ENCODE measurements around the gene SHISA4. TPM values are rescaled to one million over a fixed set of nuclear protein-coding genes. Genes with fewer than 3 reads are reported as not detected.

Gene SHISA4
- total RNA-seq, 2 experiments from 2014 or later = 0.14 to 0.26 TPM

DNA sequence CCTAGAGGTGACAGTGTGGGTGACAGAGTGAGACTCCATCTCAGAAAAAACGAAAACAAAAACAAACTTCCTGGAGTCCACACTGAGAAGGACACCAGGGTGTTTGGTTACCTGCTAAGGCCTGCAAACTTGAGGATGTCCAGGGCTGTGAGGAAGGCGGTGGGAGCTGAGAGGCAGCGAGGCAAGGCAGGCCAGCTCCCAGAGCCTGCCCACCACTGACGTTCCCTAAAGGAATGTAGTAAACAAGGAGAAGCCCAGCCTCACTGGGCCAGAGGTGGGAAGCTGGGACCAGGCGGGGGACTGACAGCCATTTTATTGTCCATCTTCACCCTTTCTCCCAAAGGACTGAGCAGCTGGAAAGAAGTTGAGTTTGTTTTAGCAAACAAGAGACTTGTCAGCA is 24.1 kb downstream of the SHISA4 start:
- CTCF ChIA-PET = interaction anchor here (0.6 to 1.5 kb wide), 4 partner anchors 12 to 99 kb away, joined by 3 to 6 read pairs (median 4); no protein-coding TSS in a partner anchor
- H3K27ac Mint-ChIP-seq = no peak overlapping the region
- no peak for ATAC-seq

DNA sequence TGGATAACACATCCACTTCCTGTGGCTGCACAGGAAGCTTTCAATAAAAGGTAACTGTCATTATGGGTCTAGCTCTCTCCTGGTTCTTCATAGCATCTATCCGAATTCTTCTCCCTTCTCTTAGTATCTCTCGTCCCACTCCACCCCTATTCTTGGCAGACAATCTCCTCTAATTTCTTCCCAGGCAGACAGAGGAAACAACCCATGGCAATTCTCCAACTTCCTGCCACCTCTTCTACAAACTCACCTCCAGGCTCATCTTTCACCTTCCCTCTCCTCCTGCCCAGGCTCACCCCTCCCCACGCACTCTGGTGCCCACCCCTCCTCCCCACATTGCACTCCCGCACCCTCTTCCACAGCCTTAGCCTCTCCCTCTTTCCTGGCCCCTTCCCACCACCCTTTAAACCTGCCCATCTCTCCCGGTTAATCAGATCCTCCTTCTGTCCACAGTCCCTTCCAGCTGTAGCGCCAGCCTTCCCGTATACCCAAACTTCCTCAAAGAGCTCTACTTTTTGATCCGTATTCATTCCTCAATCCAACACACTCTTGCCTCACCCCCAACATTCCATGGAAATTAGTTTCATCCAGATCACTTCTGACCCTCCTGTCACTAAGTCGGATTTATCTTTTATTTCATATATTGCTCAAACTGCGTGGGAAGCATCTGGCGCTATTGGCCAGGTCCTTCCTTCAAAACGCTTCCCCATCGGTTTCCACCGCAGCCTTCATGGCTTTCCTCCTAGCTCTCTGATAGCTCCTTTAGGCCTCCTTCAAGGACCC is 25.9 kb downstream of the SHISA4 start:
- ATAC-seq = no peak
- ChIA-PET CTCF (no interaction called here), POLR2A (no interaction called here)
- no peaks in the 10 kb centered on the region for H3K4me1 Mint-ChIP-seq
- no peaks in the 10 kb centered on the region for H3K36me3 Mint-ChIP-seq (ENCODE audit: low read depth)
- intact Hi-C loops (cut with DNase I, micrococcal nuclease) = no loop called here
- DNase-seq = no peak
- H3K9me3 Mint-ChIP-seq (ENCODE audit: low read depth) = no peaks in the 10 kb centered on the region
- H3K27ac Mint-ChIP-seq = no peak overlapping the region
- H3K4me3 Mint-ChIP-seq = no peak overlapping the region
- H3K27me3 Mint-ChIP-seq = peaks cover 9% of the 10 kb centered on the region

More for the DNA sequence above, 24.1 kb downstream of the SHISA4 start:
- no peak overlapping the region for H3K4me3 Mint-ChIP-seq
- H3K27me3 Mint-ChIP-seq = peaks cover 9% of the 10 kb centered on the region
- no peaks in the 10 kb centered on the region for H3K9me3 Mint-ChIP-seq (ENCODE audit: low read depth)
- no peak for DNase-seq
- intact Hi-C loops (cut with DNase I, micrococcal nuclease) = no loop called here
- POLR2A ChIA-PET = interaction anchor here (0.6 kb wide), 1 partner anchor 17 kb away, joined by 3 read pairs; no protein-coding TSS in a partner anchor
- H3K4me1 Mint-ChIP-seq = no peaks in the 10 kb centered on the region
- no peaks in the 10 kb centered on the region for H3K36me3 Mint-ChIP-seq (ENCODE audit: low read depth)

DNA sequence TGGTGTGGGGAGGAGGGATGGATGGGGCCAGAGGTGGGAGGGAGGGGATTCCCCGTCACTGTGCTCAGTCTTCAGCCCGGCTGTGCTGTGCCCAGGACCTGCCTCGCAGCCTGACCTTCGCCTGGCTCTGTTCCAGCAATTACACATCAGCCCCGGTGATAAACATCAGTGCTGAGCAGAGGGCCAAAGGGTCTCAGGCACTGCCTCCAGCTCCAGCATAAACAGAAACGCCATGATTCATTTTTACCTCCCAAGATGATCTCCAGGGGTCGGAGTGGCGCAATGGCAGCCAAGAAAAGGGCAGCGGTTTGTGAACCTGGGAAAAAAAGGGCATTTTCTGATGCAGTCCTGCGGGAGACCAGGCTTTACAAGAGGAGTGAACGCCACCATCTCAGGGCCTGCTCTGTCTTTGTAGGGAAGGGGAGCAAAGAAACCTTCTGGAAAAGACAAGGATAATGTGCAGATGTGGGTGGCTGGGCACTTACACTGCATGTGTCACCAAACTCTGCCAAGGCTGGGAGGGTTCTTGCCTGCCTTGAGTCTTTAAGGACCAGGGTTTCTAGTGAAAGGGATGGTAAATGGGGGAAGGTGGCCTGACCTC is 28.1 kb downstream of the SHISA4 start:
- no peak overlapping the region for H3K4me3 Mint-ChIP-seq
- H3K9me3 Mint-ChIP-seq (ENCODE audit: low read depth) = no peaks in the 10 kb centered on the region
- DNase-seq (peak; percentile 13), ATAC-seq (no peak)
- no peak overlapping the region for H3K27ac Mint-ChIP-seq
- no peaks in the 10 kb centered on the region for H3K4me1 Mint-ChIP-seq
- POLR2A ChIA-PET = no interaction called here
- intact Hi-C loops (cut with DNase I, micrococcal nuclease) = no loop called here
- H3K36me3 Mint-ChIP-seq (ENCODE audit: low read depth) = no peaks in the 10 kb centered on the region
- H3K27me3 Mint-ChIP-seq = peaks cover 11% of the 10 kb centered on the region
- CTCF ChIA-PET = interaction anchor here (0.6 to 1.0 kb wide), 2 partner anchors 21 to 49 kb away, joined by 3 to 4 read pairs; no protein-coding TSS in a partner anchor

DNA sequence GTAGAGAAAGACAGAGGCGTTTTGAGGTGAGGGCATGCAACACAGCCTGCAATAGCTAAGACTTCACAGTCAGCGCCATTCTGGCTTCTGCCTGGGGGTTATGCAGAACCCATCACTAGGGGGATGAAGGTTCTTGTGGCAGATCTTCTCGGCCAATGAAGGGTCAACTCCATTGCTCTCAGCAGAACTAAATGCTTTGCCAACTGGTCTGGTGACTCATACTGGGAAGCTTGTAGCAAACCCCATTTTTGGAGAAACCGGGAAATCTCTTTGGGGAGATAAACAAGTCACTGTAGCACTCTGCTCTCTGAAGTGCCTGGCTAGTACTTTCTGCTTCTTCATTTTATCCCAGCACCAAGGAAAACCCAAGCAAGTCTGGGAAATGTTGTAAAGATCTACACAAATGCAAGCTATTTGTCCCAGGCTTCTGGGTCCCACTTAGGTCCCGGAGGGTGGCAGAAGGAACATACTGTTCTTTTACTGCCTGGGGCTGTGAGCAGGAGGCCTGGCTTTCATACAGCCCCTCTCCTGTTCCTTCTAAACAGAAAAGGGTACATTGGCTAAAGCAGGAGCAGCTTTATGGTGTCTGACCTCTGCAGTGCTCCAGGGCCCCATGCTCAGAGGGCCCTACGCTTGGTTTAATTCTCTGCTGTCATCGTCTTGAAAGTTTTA is 28.8 kb downstream of the SHISA4 start:
- Mint-ChIP-seq H3K9me3 (ENCODE audit: low read depth) (no peaks in the 10 kb centered on the region), H3K36me3 (ENCODE audit: low read depth) (no peaks in the 10 kb centered on the region), H3K4me3 (no peak overlapping the region), H3K27me3 (peaks cover 17% of the 10 kb centered on the region), H3K27ac (no peak overlapping the region), H3K4me1 (no peaks in the 10 kb centered on the region)
- DNase-seq = no peak
- intact Hi-C loops (cut with DNase I, micrococcal nuclease) = no loop called here
- ATAC-seq = no peak
- CTCF ChIA-PET = interaction anchor here (0.8 kb wide), 1 partner anchor 357 kb away, joined by 3 read pairs; no protein-coding TSS in a partner anchor
- POLR2A ChIA-PET = no interaction called here

DNA sequence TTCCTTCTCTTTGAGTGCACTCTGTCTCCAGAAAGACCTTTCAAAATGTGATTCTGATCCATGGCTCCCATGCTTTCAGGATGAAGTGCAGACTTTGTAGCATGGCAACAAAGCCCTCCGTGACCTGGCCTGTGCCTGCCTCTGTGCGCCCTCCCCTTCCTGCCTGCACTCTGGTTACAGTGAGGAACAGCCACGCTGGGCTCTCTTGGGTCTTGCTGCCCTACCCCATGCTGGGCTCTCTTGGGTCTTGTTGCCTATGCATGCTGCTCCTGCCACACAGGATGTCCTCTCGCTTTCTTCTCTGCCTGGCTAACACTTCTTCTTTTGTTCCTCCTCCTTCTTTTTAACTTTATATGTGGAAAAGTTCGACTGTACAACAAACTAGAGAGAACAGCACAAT is 29.6 kb downstream of the SHISA4 start:
- ChIA-PET CTCF (interaction anchor here (1.2 kb wide), 1 partner anchor 22 kb away, joined by 7 read pairs; no protein-coding TSS in a partner anchor), POLR2A (no interaction called here)
- DNase-seq = no peak
- no peaks in the 10 kb centered on the region for H3K9me3 Mint-ChIP-seq (ENCODE audit: low read depth)
- intact Hi-C loops (cut with DNase I, micrococcal nuclease) = no loop called here
- no peak for ATAC-seq
- no peaks in the 10 kb centered on the region for H3K4me1 Mint-ChIP-seq
- H3K36me3 Mint-ChIP-seq (ENCODE audit: low read depth) = no peaks in the 10 kb centered on the region
- H3K27ac Mint-ChIP-seq = no peak overlapping the region
- H3K27me3 Mint-ChIP-seq = peaks cover 17% of the 10 kb centered on the region
- H3K4me3 Mint-ChIP-seq = no peak overlapping the region

DNA sequence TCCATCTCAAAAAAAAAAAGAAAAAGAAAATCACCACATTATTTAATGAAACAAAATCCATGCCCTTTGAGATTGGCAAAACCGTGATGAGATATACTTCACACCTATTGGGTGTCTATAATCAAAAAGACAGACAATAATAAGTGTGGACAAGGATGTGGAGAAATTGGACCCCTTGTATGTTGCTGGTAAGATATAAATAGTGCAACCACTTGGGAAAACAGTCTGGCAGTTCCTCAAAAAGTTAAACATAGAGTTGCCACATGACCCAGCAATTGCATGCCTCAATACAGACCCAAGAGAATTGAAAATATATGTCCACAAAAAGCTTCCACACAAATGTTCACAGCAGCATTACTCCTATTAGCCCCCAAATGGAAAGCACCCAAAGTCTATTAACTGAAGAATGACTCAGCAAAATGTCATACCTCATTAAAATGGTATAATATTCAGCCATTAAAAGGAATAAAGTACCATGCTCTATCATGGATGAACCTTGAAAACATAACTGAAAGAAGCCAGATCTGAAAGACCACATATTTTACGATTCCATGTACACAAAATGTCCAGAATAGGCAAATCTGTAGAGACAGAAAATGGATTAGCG is 33.4 kb downstream of the SHISA4 start:
- CTCF ChIA-PET = interaction anchor here (0.6 kb wide), 1 partner anchor 24 kb away, joined by 3 read pairs; no protein-coding TSS in a partner anchor

DNA sequence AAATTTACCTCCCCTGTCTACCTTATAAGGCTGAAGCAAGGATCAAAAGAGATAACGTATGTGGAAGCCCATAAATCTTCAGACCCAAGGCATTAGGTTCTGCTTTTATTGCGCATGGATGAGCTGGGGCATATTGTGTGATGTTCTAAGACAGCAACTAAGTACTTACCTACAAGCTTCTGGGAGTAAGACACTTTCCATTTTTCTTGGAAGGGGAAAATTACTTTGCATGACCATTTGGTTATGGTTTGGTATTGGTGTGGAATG is 36.5 kb downstream of the SHISA4 start:
- H3K27ac Mint-ChIP-seq = no peak overlapping the region
- no peak overlapping the region for H3K4me3 Mint-ChIP-seq
- no peak for DNase-seq
- POLR2A ChIA-PET = no interaction called here
- CTCF ChIA-PET = interaction anchor here (0.6 to 1.0 kb wide), 3 partner anchors 12 to 95 kb away, joined by 3 read pairs; no protein-coding TSS in a partner anchor
- H3K27me3 Mint-ChIP-seq = peaks cover 14% of the 10 kb centered on the region
- H3K36me3 Mint-ChIP-seq (ENCODE audit: low read depth) = no peaks in the 10 kb centered on the region
- intact Hi-C loops (cut with DNase I, micrococcal nuclease) = no loop called here
- H3K9me3 Mint-ChIP-seq (ENCODE audit: low read depth) = no peaks in the 10 kb centered on the region
- no peak for ATAC-seq
- no peaks in the 10 kb centered on the region for H3K4me1 Mint-ChIP-seq

More for the DNA sequence above, 33.4 kb downstream of the SHISA4 start:
- Mint-ChIP-seq H3K4me3 (no peak overlapping the region), H3K27me3 (peaks cover 12% of the 10 kb centered on the region), H3K4me1 (no peaks in the 10 kb centered on the region), H3K36me3 (ENCODE audit: low read depth) (no peaks in the 10 kb centered on the region), H3K9me3 (ENCODE audit: low read depth) (no peaks in the 10 kb centered on the region), H3K27ac (no peak overlapping the region)
- ATAC-seq (no peak), DNase-seq (no peak)
- POLR2A ChIA-PET = no interaction called here
- intact Hi-C loops (cut with DNase I, micrococcal nuclease) = no loop called here

DNA sequence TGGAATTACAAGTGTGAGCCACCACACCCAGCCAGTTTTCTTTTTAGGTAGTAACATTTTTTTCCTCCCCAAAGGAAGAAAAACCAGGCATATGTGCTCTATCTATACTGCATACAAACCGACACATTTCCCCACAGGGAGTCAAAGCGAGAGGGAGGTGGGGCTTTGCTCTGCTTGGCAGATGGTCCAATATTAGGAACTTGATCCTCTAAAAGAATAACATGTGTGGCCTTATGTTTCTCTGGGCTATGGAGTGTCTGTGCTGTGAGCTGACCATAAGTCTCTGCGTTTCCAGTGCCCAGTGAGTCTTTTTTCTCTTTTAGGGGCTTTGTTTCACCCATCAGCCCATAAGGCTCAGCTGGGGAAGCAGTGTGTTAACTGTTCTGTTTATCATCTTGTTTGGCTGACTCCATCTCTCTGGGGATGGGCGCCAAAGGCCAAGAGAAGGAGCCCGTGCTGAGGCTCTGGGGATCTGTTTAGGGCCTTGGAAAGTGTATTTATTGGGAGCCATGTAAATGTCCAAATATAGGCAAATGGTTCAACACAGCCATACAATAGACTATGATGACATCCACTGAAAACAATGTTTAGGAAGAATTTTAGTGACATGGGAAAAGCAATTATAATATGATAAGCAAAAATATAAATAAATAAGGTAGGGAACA is 37.4 kb downstream of the SHISA4 start:
- Mint-ChIP-seq H3K4me3 (no peak overlapping the region), H3K4me1 (no peaks in the 10 kb centered on the region), H3K9me3 (ENCODE audit: low read depth) (no peaks in the 10 kb centered on the region), H3K27ac (no peak overlapping the region), H3K36me3 (ENCODE audit: low read depth) (no peaks in the 10 kb centered on the region), H3K27me3 (peaks cover 11% of the 10 kb centered on the region)
- POLR2A ChIA-PET = no interaction called here
- intact Hi-C loops (cut with DNase I, micrococcal nuclease) = no loop called here
- CTCF ChIA-PET = interaction anchor here (0.6 to 1.3 kb wide), 2 partner anchors 74 to 774 kb away, joined by 3 read pairs; no protein-coding TSS in a partner anchor
- ATAC-seq = no peak
- DNase-seq = no peak

DNA sequence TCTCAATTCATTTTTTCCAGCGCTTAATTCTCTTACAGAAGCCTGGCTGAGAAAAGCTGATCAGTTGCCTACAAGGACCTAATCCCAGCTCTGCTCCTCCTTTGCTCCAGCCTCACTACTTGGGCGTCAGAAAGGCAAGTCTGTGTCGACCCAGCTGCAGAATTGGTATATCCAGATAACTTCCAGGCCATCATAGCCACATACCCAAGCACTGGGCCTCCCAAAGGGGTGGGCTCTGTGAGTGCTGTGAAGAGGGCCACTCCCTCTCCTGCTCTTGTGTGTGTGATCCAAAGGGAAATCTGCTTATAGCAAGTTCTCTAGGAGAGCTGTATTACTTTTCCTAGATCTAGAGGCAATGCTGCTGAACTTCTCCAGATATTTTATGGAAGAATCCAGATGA is 39.6 kb downstream of the SHISA4 start:
- no peaks in the 10 kb centered on the region for H3K36me3 Mint-ChIP-seq (ENCODE audit: low read depth)
- no peak overlapping the region for H3K4me3 Mint-ChIP-seq
- H3K27me3 Mint-ChIP-seq = peaks cover 4% of the 10 kb centered on the region
- intact Hi-C loops (cut with DNase I, micrococcal nuclease) = no loop called here
- H3K27ac Mint-ChIP-seq = no peak overlapping the region
- H3K9me3 Mint-ChIP-seq (ENCODE audit: low read depth) = no peaks in the 10 kb centered on the region
- no peaks in the 10 kb centered on the region for H3K4me1 Mint-ChIP-seq
- ChIA-PET POLR2A (no interaction called here), CTCF (interaction anchor here (0.6 to 1.6 kb wide), 3 partner anchors 71 to 359 kb away, joined by 3 to 6 read pairs (median 4); no protein-coding TSS in a partner anchor)
- ATAC-seq = no peak
- DNase-seq = no peak

DNA sequence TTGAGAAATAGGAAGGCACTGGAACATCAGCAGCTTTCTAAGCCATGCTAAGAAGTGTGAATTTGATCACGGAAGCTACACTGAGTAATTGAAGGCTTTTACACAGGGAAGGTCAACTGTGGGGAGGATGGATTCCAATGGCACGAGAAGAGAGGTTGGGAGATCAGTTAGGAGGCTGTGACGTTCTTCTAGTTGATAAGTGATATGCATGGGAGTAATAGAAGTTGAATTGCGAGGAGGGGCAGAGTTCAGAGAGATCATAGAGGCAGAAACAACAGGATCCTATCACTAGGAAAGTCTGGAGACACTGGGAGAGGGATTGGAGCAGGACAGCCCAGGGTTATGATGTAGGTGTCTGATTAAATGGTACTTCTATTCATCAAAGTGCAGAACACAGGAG is 41.4 kb downstream of the SHISA4 start:
- no peaks in the 10 kb centered on the region for H3K9me3 Mint-ChIP-seq (ENCODE audit: low read depth)
- no peaks in the 10 kb centered on the region for H3K36me3 Mint-ChIP-seq (ENCODE audit: low read depth)
- ChIA-PET POLR2A (no interaction called here), CTCF (no interaction called here)
- H3K4me1 Mint-ChIP-seq = no peaks in the 10 kb centered on the region
- H3K27ac Mint-ChIP-seq = no peak overlapping the region
- intact Hi-C loops (cut with DNase I, micrococcal nuclease) = no loop called here
- H3K27me3 Mint-ChIP-seq = peaks cover 6% of the 10 kb centered on the region
- DNase-seq (no peak), ATAC-seq (no peak)
- H3K4me3 Mint-ChIP-seq = no peak overlapping the region

DNA sequence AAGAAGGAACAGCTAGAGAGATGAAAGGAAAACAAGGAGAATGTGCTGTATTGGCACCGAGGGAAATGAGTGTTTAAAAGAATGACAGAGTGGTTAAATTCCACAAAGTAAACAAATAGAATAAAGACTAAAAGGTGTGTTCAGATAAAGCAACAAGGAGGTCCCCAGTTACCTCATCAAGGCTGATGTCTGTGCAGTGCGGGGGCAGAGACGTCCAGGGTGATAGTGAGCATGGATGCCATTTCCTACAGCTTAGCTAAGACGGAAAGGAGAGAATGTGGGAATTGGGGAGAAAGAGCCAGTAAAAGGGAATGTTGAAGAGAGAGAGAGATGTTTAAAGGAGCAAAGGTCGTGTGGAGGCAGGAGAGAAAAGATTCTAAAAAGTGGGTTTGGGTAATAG is 42.1 kb downstream of the SHISA4 start:
- ATAC-seq = no peak
- no peak overlapping the region for H3K4me3 Mint-ChIP-seq

More for the DNA sequence above, 42.1 kb downstream of the SHISA4 start:
- Mint-ChIP-seq H3K4me1 (no peaks in the 10 kb centered on the region), H3K36me3 (ENCODE audit: low read depth) (no peaks in the 10 kb centered on the region), H3K27me3 (peaks cover 6% of the 10 kb centered on the region), H3K27ac (no peak overlapping the region), H3K9me3 (ENCODE audit: low read depth) (no peaks in the 10 kb centered on the region)
- DNase-seq = no peak
- intact Hi-C loops (cut with DNase I, micrococcal nuclease) = no loop called here
- POLR2A ChIA-PET = no interaction called here
- CTCF ChIA-PET = interaction anchor here (1.0 kb wide), 1 partner anchor 35 kb away, joined by 9 read pairs; no protein-coding TSS in a partner anchor

All from activated CD4-positive, alpha-beta T cell treated with anti-CD3 and anti-CD28 coated beads for 36 hours (primary cell).